Measurements from ENCODE around the gene CPNE4.

Gene CPNE4

DNA sequence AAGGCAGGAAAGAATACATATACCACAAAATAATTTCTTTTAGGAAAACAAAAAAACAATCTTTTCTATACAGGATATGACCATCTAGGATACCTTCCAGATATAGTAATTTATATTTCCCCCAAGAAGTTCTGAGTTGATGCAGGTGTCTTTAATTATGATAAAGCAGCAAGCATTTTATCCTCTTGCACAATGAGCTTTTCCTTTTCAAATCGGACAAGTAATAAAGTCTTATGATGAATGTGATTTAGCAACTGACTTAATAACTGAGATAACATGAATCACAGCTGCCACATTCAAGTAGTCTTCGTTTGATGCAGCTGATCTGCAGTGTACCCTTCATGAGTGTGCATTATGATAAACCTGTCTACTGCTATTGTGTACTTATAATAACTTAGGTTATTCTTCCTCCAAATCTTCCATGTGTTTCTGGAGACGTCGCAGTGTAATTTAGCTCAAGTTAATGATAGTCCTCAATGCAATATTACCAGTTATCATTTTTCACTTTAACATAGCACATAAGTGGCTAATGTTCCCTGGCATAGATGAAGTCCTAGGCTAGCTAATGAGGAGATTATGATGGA lies 271.7 kb downstream of the CPNE4 start:
- TF ChIP-seq, protein P1, sequence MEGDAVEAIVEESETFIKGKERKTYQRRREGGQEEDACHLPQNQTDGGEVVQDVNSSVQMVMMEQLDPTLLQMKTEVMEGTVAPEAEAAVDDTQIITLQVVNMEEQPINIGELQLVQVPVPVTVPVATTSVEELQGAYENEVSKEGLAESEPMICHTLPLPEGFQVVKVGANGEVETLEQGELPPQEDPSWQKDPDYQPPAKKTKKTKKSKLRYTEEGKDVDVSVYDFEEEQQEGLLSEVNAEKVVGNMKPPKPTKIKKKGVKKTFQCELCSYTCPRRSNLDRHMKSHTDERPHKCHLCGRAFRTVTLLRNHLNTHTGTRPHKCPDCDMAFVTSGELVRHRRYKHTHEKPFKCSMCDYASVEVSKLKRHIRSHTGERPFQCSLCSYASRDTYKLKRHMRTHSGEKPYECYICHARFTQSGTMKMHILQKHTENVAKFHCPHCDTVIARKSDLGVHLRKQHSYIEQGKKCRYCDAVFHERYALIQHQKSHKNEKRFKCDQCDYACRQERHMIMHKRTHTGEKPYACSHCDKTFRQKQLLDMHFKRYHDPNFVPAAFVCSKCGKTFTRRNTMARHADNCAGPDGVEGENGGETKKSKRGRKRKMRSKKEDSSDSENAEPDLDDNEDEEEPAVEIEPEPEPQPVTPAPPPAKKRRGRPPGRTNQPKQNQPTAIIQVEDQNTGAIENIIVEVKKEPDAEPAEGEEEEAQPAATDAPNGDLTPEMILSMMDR (IDR thresholded peaks at IDR 0.05; ENCODE audit: unreplicated experiment in 3 of 3): no peak
- H3K27me3 Mint-ChIP-seq (ENCODE audit: low read depth): no peaks in the 10 kb centered on the region
- no peak overlapping the region for H3K27ac Mint-ChIP-seq
- H3K4me3 Mint-ChIP-seq: no peak overlapping the region
- no peaks in the 10 kb centered on the region for H3K9me3 Mint-ChIP-seq
- no peaks in the 10 kb centered on the region for H3K4me1 Mint-ChIP-seq
- no peaks in the 10 kb centered on the region for H3K36me3 Mint-ChIP-seq (ENCODE audit: low read depth)

DNA sequence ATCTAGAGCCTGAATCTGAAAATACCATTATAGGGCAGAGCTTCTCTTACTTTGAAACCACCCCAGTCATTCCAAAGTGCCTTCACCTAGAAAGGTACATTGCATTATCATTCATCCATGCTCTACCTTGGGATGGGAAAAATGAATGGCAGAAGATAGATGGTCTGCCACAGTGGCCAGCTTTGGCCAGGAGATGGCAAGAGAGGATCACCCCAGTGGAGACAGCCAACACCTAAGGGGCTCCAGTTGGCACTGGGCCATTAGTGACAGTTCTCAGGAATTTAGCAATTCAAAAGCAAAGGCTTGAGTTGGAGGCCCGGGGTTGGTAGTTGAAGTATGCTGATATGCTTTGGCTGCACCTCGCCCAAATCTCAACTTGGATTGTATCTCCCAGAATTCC lies 278.4 kb downstream of the CPNE4 start:
- TF ChIP-seq, protein P1 (IDR thresholded peaks at IDR 0.05; ENCODE audit: unreplicated experiment in 3 of 3): no peak
- Mint-ChIP-seq H3K4me1 (no peaks in the 10 kb centered on the region), H3K36me3 (ENCODE audit: low read depth) (no peaks in the 10 kb centered on the region), H3K4me3 (no peak overlapping the region), H3K27ac (no peak overlapping the region), H3K9me3 (no peaks in the 10 kb centered on the region), H3K27me3 (ENCODE audit: low read depth) (no peaks in the 10 kb centered on the region)

DNA sequence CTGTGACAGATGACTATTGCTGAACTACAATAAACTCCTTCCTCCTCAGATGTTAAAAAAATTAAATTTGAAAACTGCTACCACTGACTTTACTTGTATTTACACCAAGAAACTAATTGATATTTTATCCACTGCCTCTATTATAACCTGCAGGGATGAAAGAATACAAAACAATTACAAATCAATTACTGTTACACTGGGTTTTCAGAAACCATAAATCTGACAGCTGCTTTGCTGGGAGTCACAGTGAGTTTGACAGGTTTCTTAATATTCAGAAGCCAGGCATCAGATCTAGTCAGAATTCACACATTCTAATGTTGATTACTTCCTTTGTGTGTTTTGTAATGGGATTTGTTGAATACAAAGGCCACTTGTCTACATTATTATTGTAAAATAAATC lies 279.4 kb downstream of the CPNE4 start:
- no peaks in the 10 kb centered on the region for H3K4me1 Mint-ChIP-seq
- no peaks in the 10 kb centered on the region for H3K27me3 Mint-ChIP-seq (ENCODE audit: low read depth)
- H3K9me3 Mint-ChIP-seq: no peaks in the 10 kb centered on the region
- TF ChIP-seq, protein P1 (IDR thresholded peaks at IDR 0.05; ENCODE audit: unreplicated experiment in 3 of 3): no peak
- no peak overlapping the region for H3K27ac Mint-ChIP-seq
- H3K4me3 Mint-ChIP-seq: no peak overlapping the region
- H3K36me3 Mint-ChIP-seq (ENCODE audit: low read depth): no peaks in the 10 kb centered on the region

DNA sequence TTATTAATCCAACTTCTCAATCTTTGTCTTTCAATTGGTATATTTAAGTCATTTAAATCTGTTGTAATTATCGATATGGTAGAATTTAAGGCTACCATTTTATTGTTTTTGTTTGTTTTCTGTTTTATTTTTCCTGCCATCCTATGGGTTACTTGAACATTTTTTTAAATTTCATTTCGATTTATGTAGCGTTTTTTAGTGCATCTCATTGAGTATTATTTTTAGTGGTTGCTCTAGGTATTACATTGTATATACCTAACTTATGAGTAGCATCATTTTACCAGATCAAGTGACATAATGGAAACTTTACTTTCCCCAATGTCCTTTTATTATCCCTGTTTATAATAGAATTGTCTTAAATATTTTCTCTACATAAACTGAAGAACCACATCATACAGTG lies 284.6 kb downstream of the CPNE4 start:
- Mint-ChIP-seq H3K36me3 (ENCODE audit: low read depth) (no peaks in the 10 kb centered on the region), H3K27ac (no peak overlapping the region), H3K27me3 (ENCODE audit: low read depth) (no peaks in the 10 kb centered on the region), H3K9me3 (no peaks in the 10 kb centered on the region), H3K4me1 (no peaks in the 10 kb centered on the region), H3K4me3 (no peak overlapping the region)
- TF ChIP-seq, protein P1 (IDR thresholded peaks at IDR 0.05; ENCODE audit: unreplicated experiment in 3 of 3): no peak

DNA sequence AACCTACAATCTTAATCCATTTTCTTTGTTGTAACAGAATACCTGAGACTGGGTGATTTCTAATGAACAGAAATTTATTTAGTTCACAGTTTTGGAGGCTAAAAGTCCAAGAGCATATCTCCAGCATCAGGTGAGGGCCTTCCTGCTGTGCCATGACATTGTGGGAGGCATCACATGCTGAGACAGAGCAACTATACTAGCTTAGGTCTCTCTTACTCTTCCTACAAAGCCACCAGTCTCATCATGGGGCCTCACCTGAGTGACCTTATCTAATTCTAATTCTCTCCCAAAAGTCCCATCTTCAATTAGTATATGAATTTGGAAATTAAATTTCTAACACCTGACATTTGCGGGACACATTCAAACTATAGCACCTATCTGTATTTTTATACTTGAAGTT lies 285.0 kb downstream of the CPNE4 start:
- TF ChIP-seq, protein P1 (IDR thresholded peaks at IDR 0.05; ENCODE audit: unreplicated experiment in 3 of 3): no peak
- no peaks in the 10 kb centered on the region for H3K27me3 Mint-ChIP-seq (ENCODE audit: low read depth)
- no peaks in the 10 kb centered on the region for H3K36me3 Mint-ChIP-seq (ENCODE audit: low read depth)
- no peak overlapping the region for H3K4me3 Mint-ChIP-seq
- H3K4me1 Mint-ChIP-seq: no peaks in the 10 kb centered on the region
- H3K27ac Mint-ChIP-seq: no peak overlapping the region
- no peaks in the 10 kb centered on the region for H3K9me3 Mint-ChIP-seq

DNA sequence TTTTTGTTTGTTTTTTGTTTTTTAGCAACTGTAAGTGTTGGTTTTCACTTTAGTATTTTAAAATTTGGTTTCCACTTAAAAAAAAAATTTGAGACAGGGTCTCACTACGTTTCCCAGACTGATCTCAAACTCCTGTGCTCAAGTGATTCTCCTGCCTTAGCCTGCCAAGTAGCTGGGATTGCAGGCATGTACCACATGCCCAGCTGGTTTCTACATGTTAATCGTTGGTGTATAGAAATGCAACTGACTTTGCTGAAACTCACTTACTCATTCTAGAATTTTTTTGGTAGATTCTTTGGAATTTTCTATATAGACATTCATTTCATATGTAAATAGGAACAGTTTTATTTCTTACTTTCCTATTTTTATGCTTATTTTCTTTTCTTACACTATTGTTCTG lies 287.3 kb downstream of the CPNE4 start:
- Mint-ChIP-seq H3K4me1 (no peaks in the 10 kb centered on the region), H3K27ac (no peak overlapping the region), H3K36me3 (ENCODE audit: low read depth) (no peaks in the 10 kb centered on the region), H3K27me3 (ENCODE audit: low read depth) (peaks cover 4% of the 10 kb centered on the region), H3K4me3 (no peak overlapping the region), H3K9me3 (no peaks in the 10 kb centered on the region)
- TF ChIP-seq, protein P1 (IDR thresholded peaks at IDR 0.05; ENCODE audit: unreplicated experiment in 3 of 3): no peak

All from nephron (organoid).